Thoracic aorta (tissue), 2 donors: ENCODE results near the gene BLVRB. TPM values are rescaled to one million over a fixed set of nuclear protein-coding genes. Genes with fewer than 3 reads are reported as not detected.
"Not testable (repeated sequence)": the region's sequence is repeated elsewhere in the genome, so short reads cannot be mapped to it uniquely, and the experiment has no call there.

Experiments used
- ATAC-seq: fragments of 150-250 bp; one replicate; pipeline ENCODE4 v1.8.0; 2017; ENCODE audit warnings: low read depth; ENCODE audit not compliant: insufficient number of reproducible peaks, low FRiP score
- DNase-seq: peaks from one replicate; pipeline ENCODE4 v3.0.0-alpha.2; 2020; ENCODE audit warnings: low spot score
- H3K27ac ChIP-seq, 2 donors: fragments of 200-600 bp; sonication (generic); 1 replicate in 1 of 2; 2 replicates in 1 of 2; pipeline ENCODE4 v1.5.1; 2016; ENCODE audit warnings: mild to moderate bottlenecking in 2 of 2, moderate library complexity in 2 of 2
- H3K27me3 ChIP-seq: fragments of 200-600 bp; sonication (generic); replicated peaks from 2 replicates; pipeline ENCODE4 v1.6.0; 2016; ENCODE audit warnings: mild to moderate bottlenecking; ENCODE audit not compliant: insufficient read depth
- H3K36me3 ChIP-seq: fragments of 200-600 bp; sonication (generic); one replicate; pipeline ENCODE4 v1.5.1; 2016
- H3K4me1 ChIP-seq, 2 donors: fragments of 200-600 bp; sonication (generic); 1 replicate in 1 of 2; 2 replicates in 1 of 2; pipeline versions ENCODE4 v1.5.1 to v1.6.0; 2016; ENCODE audit warnings: low read depth in 2 of 2, mild to moderate bottlenecking in 1 of 2; ENCODE audit not compliant: control insufficient read depth in 1 of 2
- H3K4me3 ChIP-seq: fragments of 200-600 bp; sonication (generic); 2 replicates; pipeline ENCODE4 v1.5.1; 2016; ENCODE audit warnings: mild to moderate bottlenecking
- H3K9me3 ChIP-seq: fragments of 200-600 bp; sonication (generic); 2 replicates; pipeline ENCODE4 v1.5.1; 2016
- total RNA-seq, 2 donors: library from RNA; depleted of rRNA; stranded (reverse); fragments of >200 nt; gene quantifications; one replicate each; pipeline versions ENCODE4 v1.1.0 to v1.2.3, GENCODE V29; 2016
- TF ChIP-seq, protein P1 (sequence below): fragments of 200-600 bp; sonication (generic); IDR thresholded peaks from one replicate; pipeline ENCODE4 v1.5.1; 2019; ENCODE audit warnings: antibody characterized with exemption

Gene BLVRB
- total RNA-seq, 2 donors from 2014 or later: 97.4 to 229 TPM

DNA sequence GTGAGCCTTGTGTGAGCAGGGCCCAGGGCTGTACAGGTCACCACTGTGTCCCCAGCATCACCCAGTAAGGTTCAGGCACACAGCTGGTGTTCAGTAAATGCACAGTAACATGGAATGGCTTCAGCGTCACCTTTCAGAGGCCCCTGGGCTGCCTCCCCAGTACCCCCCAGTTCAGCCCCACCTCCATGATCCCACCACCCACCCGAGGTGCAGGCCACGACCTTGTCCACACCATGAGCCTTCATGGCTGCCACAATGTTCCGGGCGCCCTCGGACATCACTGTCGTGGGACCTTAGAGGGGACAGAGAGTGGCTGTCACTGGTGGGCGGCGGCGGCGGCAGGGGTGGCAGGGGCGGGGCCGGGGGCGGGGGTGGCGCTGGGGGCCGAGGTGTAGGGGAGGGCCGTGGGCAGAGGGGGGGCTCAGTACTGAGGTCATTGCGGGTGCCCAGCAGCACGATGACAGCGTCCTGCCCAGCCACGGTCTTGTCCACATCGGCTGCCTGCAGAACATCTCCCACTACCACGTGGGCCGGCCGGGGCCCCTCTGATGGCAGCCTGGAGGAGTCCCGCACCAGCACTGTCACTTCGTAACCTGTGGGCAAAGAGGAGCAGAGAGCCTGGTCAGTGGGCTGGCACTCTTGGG, 7.5 kb downstream of the BLVRB start:
- no peak for ATAC-seq
- peaks cover 4% of the 10 kb centered on the region for H3K36me3 ChIP-seq
- TF ChIP-seq, protein P1, sequence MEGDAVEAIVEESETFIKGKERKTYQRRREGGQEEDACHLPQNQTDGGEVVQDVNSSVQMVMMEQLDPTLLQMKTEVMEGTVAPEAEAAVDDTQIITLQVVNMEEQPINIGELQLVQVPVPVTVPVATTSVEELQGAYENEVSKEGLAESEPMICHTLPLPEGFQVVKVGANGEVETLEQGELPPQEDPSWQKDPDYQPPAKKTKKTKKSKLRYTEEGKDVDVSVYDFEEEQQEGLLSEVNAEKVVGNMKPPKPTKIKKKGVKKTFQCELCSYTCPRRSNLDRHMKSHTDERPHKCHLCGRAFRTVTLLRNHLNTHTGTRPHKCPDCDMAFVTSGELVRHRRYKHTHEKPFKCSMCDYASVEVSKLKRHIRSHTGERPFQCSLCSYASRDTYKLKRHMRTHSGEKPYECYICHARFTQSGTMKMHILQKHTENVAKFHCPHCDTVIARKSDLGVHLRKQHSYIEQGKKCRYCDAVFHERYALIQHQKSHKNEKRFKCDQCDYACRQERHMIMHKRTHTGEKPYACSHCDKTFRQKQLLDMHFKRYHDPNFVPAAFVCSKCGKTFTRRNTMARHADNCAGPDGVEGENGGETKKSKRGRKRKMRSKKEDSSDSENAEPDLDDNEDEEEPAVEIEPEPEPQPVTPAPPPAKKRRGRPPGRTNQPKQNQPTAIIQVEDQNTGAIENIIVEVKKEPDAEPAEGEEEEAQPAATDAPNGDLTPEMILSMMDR: no peak

DNA sequence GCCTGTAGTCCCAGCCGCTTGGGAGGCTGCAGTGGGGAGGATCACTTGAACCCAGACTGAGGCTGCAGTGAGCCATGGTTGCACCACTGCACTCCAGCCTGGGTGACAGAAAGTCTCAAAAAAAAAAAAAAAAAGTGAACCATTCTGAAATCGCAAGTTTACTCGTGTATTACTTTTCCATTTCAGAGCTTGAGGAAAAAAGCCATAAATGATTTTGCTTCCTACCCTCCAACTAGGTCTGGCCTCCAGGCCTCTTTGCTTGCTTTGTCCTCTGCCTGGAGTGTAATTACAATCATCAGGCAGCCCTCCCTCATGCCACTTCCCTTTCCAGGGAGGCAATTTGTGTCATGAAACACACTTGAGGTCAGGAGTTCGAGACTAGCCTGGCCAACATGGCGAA, 8.5 kb downstream of the BLVRB start:
- DNase-seq (no peak), ATAC-seq (no peak)
- Histone ChIP-seq H3K27ac (no peak overlapping the region), H3K4me1 (no peaks in the 10 kb centered on the region), H3K9me3 (no peaks in the 10 kb centered on the region), H3K4me3 (no peak overlapping the region), H3K36me3 (peaks cover 4% of the 10 kb centered on the region), H3K27me3 (no peaks in the 10 kb centered on the region)
- TF ChIP-seq, protein P1: no peak

More for the DNA sequence above, 7.5 kb downstream of the BLVRB start:
- H3K9me3 ChIP-seq: no peaks in the 10 kb centered on the region
- H3K27me3 ChIP-seq: no peaks in the 10 kb centered on the region
- no peak overlapping the region for H3K27ac ChIP-seq
- no peak overlapping the region for H3K4me3 ChIP-seq
- DNase-seq: no peak
- no peaks in the 10 kb centered on the region for H3K4me1 ChIP-seq

DNA sequence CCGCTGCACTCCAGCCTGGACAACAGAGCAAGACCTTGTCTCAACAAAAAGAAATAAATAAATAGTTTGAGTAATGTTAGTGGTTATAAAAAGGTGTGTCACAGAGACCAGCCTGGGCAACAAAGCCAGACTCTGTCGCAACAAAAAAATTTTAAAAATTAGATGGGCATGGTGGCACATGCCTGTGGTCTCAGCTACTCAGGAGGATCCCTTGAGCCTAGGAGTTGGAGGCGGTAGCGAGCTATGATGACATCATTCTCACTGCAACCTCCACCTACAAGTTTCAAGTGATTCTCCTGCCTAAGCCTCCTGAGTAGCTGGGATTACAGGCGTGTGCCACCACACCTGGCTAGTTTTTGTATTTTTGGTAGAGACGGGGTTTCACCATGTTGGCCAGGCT, 11.6 kb downstream of the BLVRB start:
- H3K27ac ChIP-seq, ATAC-seq, H3K4me1 ChIP-seq, H3K36me3 ChIP-seq, H3K9me3 ChIP-seq, DNase-seq, H3K4me3 ChIP-seq, H3K27me3 ChIP-seq: not testable (repeated sequence)

DNA sequence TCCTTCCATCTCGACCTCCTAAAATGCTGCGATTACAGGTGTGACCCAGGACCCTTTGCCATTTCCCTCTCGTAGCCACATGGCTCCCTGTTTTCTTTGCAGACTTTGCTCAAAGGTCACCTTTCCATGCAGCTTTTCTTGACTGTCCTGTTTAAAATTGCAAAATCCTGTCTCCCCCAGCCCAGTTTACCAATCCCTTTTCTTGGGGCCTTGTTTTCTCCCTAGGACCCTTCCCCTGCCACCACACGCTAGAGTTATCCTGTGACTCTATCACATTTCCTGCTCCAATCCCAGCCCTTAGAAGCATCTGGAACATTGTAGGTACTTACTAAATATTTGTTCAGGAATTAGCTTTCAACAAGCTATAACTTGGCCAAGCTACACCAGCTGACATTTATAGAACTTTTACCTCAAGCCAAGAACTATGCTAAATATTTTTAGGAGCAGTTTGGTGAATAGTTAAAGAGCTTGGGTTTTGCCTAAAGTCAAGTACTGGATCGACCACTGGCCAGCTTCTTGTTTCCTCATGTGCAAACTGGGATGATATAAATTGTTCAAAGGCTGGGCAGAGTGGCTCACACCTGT, 12.3 kb downstream of the BLVRB start:
- Histone ChIP-seq H3K4me1 (no peaks in the 10 kb centered on the region), H3K9me3 (no peaks in the 10 kb centered on the region), H3K27me3 (no peaks in the 10 kb centered on the region), H3K27ac (no peak overlapping the region), H3K4me3 (no peak overlapping the region), H3K36me3 (peaks cover 10% of the 10 kb centered on the region)
- TF ChIP-seq, protein P1: no peak
- ATAC-seq: no peak
- DNase-seq: no peak

DNA sequence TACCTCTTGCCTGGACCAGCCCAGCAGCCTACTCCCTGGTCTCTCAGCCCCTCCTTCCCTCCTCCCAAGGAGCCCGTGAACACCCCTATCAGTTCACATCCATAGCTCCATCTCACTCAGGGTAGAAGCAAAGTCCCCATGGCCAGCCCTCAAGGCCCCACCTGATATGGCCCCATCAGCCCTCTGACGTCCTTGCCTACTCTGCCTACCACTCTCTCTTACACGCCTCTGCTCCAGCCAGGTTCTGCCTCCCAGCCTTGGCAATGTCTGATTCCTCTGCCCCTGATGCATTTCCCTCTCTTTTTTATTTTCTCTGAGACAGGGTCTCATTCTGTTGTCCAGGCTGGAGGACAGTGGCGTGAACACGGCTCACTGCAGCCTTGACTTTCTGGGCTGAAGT, 13.5 kb downstream of the BLVRB start:
- Histone ChIP-seq H3K27ac (no peak overlapping the region), H3K4me3 (no peak overlapping the region), H3K4me1 (no peaks in the 10 kb centered on the region), H3K36me3 (peaks cover 14% of the 10 kb centered on the region), H3K9me3 (no peaks in the 10 kb centered on the region), H3K27me3 (no peaks in the 10 kb centered on the region)
- ATAC-seq (no peak), DNase-seq (no peak)
- TF ChIP-seq, protein P1: no peak
